Measurements from ENCODE around the gene FKBP2. TPM values are rescaled to one million over a fixed set of nuclear protein-coding genes. Genes with fewer than 3 reads are reported as not detected.
"Not testable (repeated sequence)": the region's sequence is repeated elsewhere in the genome, so short reads cannot be mapped to it uniquely, and the experiment has no call there.

Gene FKBP2
- total RNA-seq, 1 donor from 2014 or later, result 45.5 TPM

GRCh38 chr11:64245401-64245796, 4.5 kb downstream of the FKBP2 start:
- H3K9me3 ChIP-seq (replicated peaks), result no peaks in the 10 kb centered on the region
- peaks cover 14% of the 10 kb centered on the region for H3K36me3 ChIP-seq
- peak overlapping the region; percentile 88 for H3K4me3 ChIP-seq
- H3K27me3 ChIP-seq (ENCODE audit: low read depth), result no peaks in the 10 kb centered on the region
- H3K4me1 ChIP-seq, result peaks cover 63% of the 10 kb centered on the region
- intact Hi-C loops (cut with micrococcal nuclease), result no loop called here
- TF ChIP-seq, protein P1, sequence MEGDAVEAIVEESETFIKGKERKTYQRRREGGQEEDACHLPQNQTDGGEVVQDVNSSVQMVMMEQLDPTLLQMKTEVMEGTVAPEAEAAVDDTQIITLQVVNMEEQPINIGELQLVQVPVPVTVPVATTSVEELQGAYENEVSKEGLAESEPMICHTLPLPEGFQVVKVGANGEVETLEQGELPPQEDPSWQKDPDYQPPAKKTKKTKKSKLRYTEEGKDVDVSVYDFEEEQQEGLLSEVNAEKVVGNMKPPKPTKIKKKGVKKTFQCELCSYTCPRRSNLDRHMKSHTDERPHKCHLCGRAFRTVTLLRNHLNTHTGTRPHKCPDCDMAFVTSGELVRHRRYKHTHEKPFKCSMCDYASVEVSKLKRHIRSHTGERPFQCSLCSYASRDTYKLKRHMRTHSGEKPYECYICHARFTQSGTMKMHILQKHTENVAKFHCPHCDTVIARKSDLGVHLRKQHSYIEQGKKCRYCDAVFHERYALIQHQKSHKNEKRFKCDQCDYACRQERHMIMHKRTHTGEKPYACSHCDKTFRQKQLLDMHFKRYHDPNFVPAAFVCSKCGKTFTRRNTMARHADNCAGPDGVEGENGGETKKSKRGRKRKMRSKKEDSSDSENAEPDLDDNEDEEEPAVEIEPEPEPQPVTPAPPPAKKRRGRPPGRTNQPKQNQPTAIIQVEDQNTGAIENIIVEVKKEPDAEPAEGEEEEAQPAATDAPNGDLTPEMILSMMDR (IDR thresholded peaks at IDR 0.05; ENCODE audit: borderline replicate concordance), result no peak
- H3K27ac ChIP-seq (replicated peaks), result peak overlapping the region; percentile 97
- no peak for DNase-seq

DNA sequence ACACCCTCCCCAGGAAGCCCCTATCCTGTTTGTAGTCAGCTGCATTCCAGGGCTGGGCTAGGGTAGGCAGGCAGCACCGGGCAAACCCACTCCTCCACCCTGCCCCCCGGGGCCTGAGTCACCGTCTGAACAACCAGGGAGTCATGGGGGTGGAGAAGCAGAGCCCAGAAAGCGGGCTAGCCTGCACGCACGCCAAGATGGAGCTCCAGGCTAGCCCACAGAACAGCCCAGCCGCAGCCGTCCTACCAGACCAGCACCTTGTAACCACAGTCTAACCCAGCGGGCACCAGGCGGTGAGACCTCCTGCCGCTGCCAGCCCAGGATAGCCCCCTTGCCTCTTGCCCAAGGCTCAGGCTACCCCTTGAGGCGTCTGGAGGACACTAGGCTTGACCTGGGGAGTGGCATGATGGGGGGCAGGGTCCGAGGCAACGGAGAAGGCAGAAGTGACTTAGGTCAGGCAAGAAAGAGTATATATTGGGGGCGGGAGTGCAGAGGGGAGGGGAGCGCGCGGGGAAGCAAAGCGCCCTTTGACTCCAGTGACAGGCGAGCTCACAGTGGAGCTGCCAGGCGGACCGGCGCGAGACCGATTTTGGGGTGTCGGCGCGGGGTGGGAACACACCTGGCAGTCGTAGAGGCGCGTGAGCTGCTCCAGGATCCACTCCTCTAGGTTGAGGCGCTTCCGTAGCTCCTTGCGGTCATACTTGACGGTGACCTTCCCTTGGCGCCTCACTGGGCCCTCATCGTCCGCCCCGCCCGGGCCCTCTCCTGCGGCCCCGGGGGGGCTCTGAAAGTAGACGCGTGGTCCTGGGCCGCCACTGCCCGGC, 5.1 kb downstream of the FKBP2 start:
- peaks cover 66% of the 10 kb centered on the region for H3K4me1 ChIP-seq
- H3K27me3 ChIP-seq (ENCODE audit: low read depth), result no peaks in the 10 kb centered on the region
- H3K4me3 ChIP-seq, result peak overlapping the region; percentile 88
- peak; percentile 72 for DNase-seq
- TF ChIP-seq, protein P1 (IDR thresholded peaks at IDR 0.05; ENCODE audit: borderline replicate concordance), result peak; percentile 7
- H3K36me3 ChIP-seq, result peaks cover 14% of the 10 kb centered on the region
- H3K9me3 ChIP-seq (replicated peaks), result no peaks in the 10 kb centered on the region
- intact Hi-C loops (cut with micrococcal nuclease), result no loop called here
- peak overlapping the region; percentile 97 for H3K27ac ChIP-seq (replicated peaks)

GRCh38 chr11:64246621-64246870, 5.7 kb downstream of the FKBP2 start:
- Histone ChIP-seq H3K36me3 (peaks cover 14% of the 10 kb centered on the region), H3K4me1 (peaks cover 68% of the 10 kb centered on the region), H3K4me3 (peak overlapping the region; percentile 88), H3K27ac (replicated peaks) (peak overlapping the region; percentile 97)
- DNase-seq; H3K27me3 ChIP-seq (ENCODE audit: low read depth); H3K9me3 ChIP-seq (replicated peaks); intact Hi-C loops (cut with micrococcal nuclease): not testable (repeated sequence)

GRCh38 chr11:64246871-64247728, 6.2 kb downstream of the FKBP2 start, which contains the start of gene PPP1R14B:
Gene PPP1R14B (minus strand): TSS chr11:64246943. CDS start chr11:64246673, 270 bp downstream.
- Histone ChIP-seq H3K27ac (replicated peaks) (peak within 1 kb of the TSS; percentile 97), H3K4me3 (peak within 1 kb of the TSS; percentile 88), H3K4me1 (peaks cover 68% of the 10 kb centered on the region), H3K27me3 (ENCODE audit: low read depth) (no peaks in the 10 kb centered on the region), H3K9me3 (replicated peaks) (no peaks in the 10 kb centered on the region), H3K36me3 (peaks cover 14% of the 10 kb centered on the region)
- intact Hi-C loops (cut with micrococcal nuclease), result no loop called here
- TF ChIP-seq, protein P1 (IDR thresholded peaks at IDR 0.05; ENCODE audit: borderline replicate concordance), result peak; percentile 29
- peak; percentile 92 for DNase-seq

GRCh38 chr11:64247729-64248531, 7.0 kb downstream of the FKBP2 start:
- H3K27me3 ChIP-seq (ENCODE audit: low read depth), result no peaks in the 10 kb centered on the region
- TF ChIP-seq, protein P1 (IDR thresholded peaks at IDR 0.05; ENCODE audit: borderline replicate concordance), result no peak
- peak overlapping the region; percentile 88 for H3K4me3 ChIP-seq
- DNase-seq, result no peak
- H3K36me3 ChIP-seq, result peaks cover 14% of the 10 kb centered on the region
- peaks cover 68% of the 10 kb centered on the region for H3K4me1 ChIP-seq
- intact Hi-C loops (cut with micrococcal nuclease), result no loop called here
- H3K9me3 ChIP-seq (replicated peaks), result no peaks in the 10 kb centered on the region
- peak overlapping the region; percentile 97 for H3K27ac ChIP-seq (replicated peaks)
